Endodermal cell (in vitro differentiated cells): ENCODE results near the gene ACKR4. TPM values are rescaled to one million over a fixed set of nuclear protein-coding genes. Genes with fewer than 3 reads are reported as not detected.
A peak's percentile ranks its signal among the peaks of the same experiment; 100 is the strongest.

Source experiments
- DNase-seq: peaks from one replicate; pipeline ENCODE4 v3.0.0-alpha.2; 2017
- H3K27ac ChIP-seq: 2 replicates; pipeline ENCODE4 v1.5.1; 2013; ENCODE audit warnings: mild to moderate bottlenecking, low read depth, low read length, moderate library complexity
- H3K27me3 ChIP-seq: 2 replicates; pipeline ENCODE4 v1.6.1; 2013; ENCODE audit warnings: mild to moderate bottlenecking, low read length, moderate library complexity; ENCODE audit not compliant: insufficient read depth, control insufficient read depth, poor library complexity, severe bottlenecking
- H3K36me3 ChIP-seq: 2 replicates; pipeline ENCODE4 v1.7.0; 2013; ENCODE audit warnings: mild to moderate bottlenecking, low read length, moderate library complexity; ENCODE audit not compliant: control insufficient read depth, insufficient read depth
- H3K4me1 ChIP-seq: one replicate; pipeline ENCODE4 v1.7.0; 2013; ENCODE audit warnings: low read length; ENCODE audit not compliant: control insufficient read depth, insufficient read depth
- H3K4me3 ChIP-seq: 2 replicates; pipeline ENCODE4 v1.5.1; 2013; ENCODE audit warnings: mild to moderate bottlenecking, low read length, moderate library complexity
- H3K9ac ChIP-seq: 2 replicates; pipeline ENCODE4 v1.6.1; 2013; ENCODE audit warnings: mild to moderate bottlenecking, low read length, moderate library complexity; ENCODE audit not compliant: poor library complexity, severe bottlenecking; ENCODE audit errors: extremely low read depth
- H3K9me3 ChIP-seq: 2 replicates; pipeline ENCODE4 v1.6.1; 2013; ENCODE audit warnings: mild to moderate bottlenecking, low read length, moderate library complexity; ENCODE audit not compliant: control insufficient read depth
- H3K27ac Mint-ChIP-seq: 2 replicates; pipeline ENCODE4 v1.8.0; 2020; ENCODE audit warnings: mixed read lengths
- H3K27me3 Mint-ChIP-seq: 2 replicates; pipeline ENCODE4 v1.8.0; 2021; ENCODE audit warnings: mild to moderate bottlenecking, mixed read lengths; ENCODE audit not compliant: insufficient read depth
- H3K36me3 Mint-ChIP-seq: 2 replicates; pipeline ENCODE4 v1.8.0; 2020; ENCODE audit warnings: low read depth, mixed read lengths
- H3K4me1 Mint-ChIP-seq: 2 replicates; pipeline ENCODE4 v1.8.0; 2020; ENCODE audit warnings: mixed read lengths
- H3K4me3 Mint-ChIP-seq: 2 replicates; pipeline ENCODE4 v1.8.0; 2020; ENCODE audit warnings: mild to moderate bottlenecking, moderate library complexity, mixed read lengths
- H3K9me3 Mint-ChIP-seq: 2 replicates; pipeline ENCODE4 v1.8.0; 2020; ENCODE audit warnings: mild to moderate bottlenecking, mixed read lengths
- WGBS, 2 experiments: methylation state at CpG; one replicate each; pipeline versions ENCODE4 v1.1.5 to v1.1.7; 2013; ENCODE audit warnings: missing lambda C conversion rate in 2 of 2, mixed read lengths in 1 of 2; ENCODE audit not compliant: insufficient coverage in 1 of 2, insufficient read length in 1 of 2; 5-methylcytosine and 5-hydroxymethylcytosine counted together
- total RNA-seq, 2 donors: library from RNA; stranded (reverse); fragmentation: NEBNext Ultra II Directional in 1 of 2; extraction: Animal tissue kit (Norgen Biotek cat#: 25700) in 1 of 2; gene quantifications; 2 replicates in 1 of 2; 3 replicates in 1 of 2; pipeline ENCODE4 v1.2.1, GENCODE V29; 2021
- TF ChIP-seq, protein P1 (sequence below): fragments of 200-600 bp; sonication (generic); conservative IDR thresholded peaks from 2 replicates; pipeline ENCODE4 v1.5.0; 2021; ENCODE audit warnings: antibody characterized with exemption, mild to moderate bottlenecking

Gene ACKR4
- total RNA-seq, 2 donors from 2014 or later = not detected

DNA sequence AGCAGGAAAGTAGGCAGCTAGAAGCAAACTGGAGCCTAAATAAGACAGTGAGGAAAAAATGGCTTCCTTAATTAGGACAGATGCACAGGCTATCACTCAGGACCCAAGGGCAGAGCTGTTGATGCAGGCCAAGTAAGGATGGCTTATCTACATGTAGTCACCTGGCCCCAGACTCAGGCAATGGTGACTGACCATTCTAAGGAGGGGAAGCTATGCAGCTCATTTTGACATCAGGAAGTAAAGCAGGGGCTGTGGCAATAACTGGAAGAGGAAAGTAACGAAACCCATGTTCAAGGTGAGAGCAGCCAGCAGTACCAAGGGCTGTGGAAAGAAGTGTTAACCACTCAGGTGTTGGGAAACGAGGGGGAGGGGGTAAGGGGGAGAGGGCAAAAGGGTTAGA, 46.3 kb downstream of the ACKR4 start:
- Mint-ChIP-seq H3K4me3 (no peak overlapping the region), H3K4me1 (peaks cover 27% of the 10 kb centered on the region), H3K27me3 (no peaks in the 10 kb centered on the region), H3K27ac (no peak overlapping the region), H3K36me3 (peaks cover 17% of the 10 kb centered on the region), H3K9me3 (peaks cover 6% of the 10 kb centered on the region)
- no peak overlapping the region for H3K4me3 ChIP-seq
- DNase-seq = no peak
- H3K27me3 ChIP-seq = no peaks in the 10 kb centered on the region
- H3K36me3 ChIP-seq = peaks cover 6% of the 10 kb centered on the region
- 65 to 90% methylated on average over 2 of the region's 2 CpGs for WGBS, 2 experiments
- H3K4me1 ChIP-seq = peaks cover 17% of the 10 kb centered on the region
- H3K9me3 ChIP-seq = peaks cover 19% of the 10 kb centered on the region
- TF ChIP-seq, protein P1, sequence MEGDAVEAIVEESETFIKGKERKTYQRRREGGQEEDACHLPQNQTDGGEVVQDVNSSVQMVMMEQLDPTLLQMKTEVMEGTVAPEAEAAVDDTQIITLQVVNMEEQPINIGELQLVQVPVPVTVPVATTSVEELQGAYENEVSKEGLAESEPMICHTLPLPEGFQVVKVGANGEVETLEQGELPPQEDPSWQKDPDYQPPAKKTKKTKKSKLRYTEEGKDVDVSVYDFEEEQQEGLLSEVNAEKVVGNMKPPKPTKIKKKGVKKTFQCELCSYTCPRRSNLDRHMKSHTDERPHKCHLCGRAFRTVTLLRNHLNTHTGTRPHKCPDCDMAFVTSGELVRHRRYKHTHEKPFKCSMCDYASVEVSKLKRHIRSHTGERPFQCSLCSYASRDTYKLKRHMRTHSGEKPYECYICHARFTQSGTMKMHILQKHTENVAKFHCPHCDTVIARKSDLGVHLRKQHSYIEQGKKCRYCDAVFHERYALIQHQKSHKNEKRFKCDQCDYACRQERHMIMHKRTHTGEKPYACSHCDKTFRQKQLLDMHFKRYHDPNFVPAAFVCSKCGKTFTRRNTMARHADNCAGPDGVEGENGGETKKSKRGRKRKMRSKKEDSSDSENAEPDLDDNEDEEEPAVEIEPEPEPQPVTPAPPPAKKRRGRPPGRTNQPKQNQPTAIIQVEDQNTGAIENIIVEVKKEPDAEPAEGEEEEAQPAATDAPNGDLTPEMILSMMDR = no peak
- H3K9ac ChIP-seq = no peak overlapping the region
- H3K27ac ChIP-seq = no peak overlapping the region

DNA sequence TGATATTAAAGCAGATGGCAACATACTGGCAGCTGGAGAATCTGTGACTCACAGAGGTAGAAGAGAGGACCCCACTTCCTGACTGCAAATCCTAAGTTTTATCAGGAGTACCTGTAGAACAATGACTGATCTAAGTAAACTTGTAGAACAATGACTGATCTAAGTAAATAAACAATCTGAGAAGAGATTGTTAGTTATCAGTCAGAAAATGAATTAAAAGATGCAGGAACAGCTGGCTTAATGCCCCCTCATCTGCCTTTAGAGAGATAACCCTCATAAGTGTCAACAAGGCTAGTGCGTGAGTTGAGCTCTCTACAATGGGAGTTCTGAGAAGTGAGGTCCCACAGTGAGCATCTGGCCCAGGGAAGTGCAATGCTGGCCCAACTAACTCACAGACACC, 48.0 kb downstream of the ACKR4 start:
- Mint-ChIP-seq H3K36me3 (peaks cover 9% of the 10 kb centered on the region), H3K4me1 (peaks cover 39% of the 10 kb centered on the region), H3K4me3 (peak overlapping the region; percentile 4), H3K27me3 (no peaks in the 10 kb centered on the region), H3K9me3 (peaks cover 6% of the 10 kb centered on the region), H3K27ac (peak overlapping the region; percentile 82)
- peaks cover 20% of the 10 kb centered on the region for H3K4me1 ChIP-seq
- H3K9me3 ChIP-seq = peaks cover 19% of the 10 kb centered on the region
- peak; percentile 65 for DNase-seq
- H3K27ac ChIP-seq = no peak overlapping the region
- H3K9ac ChIP-seq = no peak overlapping the region
- H3K4me3 ChIP-seq = no peak overlapping the region
- TF ChIP-seq, protein P1 = no peak
- H3K36me3 ChIP-seq = no peaks in the 10 kb centered on the region
- H3K27me3 ChIP-seq = no peaks in the 10 kb centered on the region
- WGBS, 2 experiments = 23% methylated on average over 1 of the region's 1 CpG; no CpG with 5 or more reads in 1 of the 2 experiments

DNA sequence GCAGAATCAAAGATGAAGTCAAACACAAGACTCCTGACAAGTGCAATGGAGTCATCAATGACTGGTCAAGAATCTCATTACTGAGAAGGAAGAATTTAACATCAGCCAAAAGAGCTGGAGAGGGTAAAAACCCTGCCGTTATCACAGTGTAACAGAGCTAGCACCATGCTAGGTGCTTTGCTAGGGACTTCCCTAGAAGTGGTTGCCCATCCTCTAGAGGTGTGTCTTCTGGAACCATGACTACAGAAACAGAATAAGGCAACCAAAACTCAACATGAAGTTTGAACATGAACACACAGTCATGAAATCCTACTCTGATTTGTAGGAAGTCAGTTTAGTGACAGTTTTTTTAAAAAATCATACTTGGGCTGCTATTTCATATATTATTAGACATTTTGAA, 53.1 kb downstream of the ACKR4 start:
- H3K27ac Mint-ChIP-seq = no peak overlapping the region
- H3K4me1 ChIP-seq = peaks cover 13% of the 10 kb centered on the region
- no peak overlapping the region for H3K4me3 Mint-ChIP-seq
- 45% methylated on average over 1 of the region's 1 CpG; no CpG with 5 or more reads in 1 of the 2 experiments for WGBS, 2 experiments
- no peaks in the 10 kb centered on the region for H3K27me3 ChIP-seq
- H3K9me3 ChIP-seq = peaks cover 19% of the 10 kb centered on the region
- no peak overlapping the region for H3K4me3 ChIP-seq
- no peak for DNase-seq
- H3K9me3 Mint-ChIP-seq = peaks cover 6% of the 10 kb centered on the region
- TF ChIP-seq, protein P1 = no peak
- no peak overlapping the region for H3K9ac ChIP-seq
- no peaks in the 10 kb centered on the region for H3K36me3 ChIP-seq
- H3K27ac ChIP-seq = no peak overlapping the region
- peaks cover 29% of the 10 kb centered on the region for H3K4me1 Mint-ChIP-seq
- H3K27me3 Mint-ChIP-seq = no peaks in the 10 kb centered on the region
- peaks cover 8% of the 10 kb centered on the region for H3K36me3 Mint-ChIP-seq

Other genes starting within 250 kb of the ACKR4 start
- 10 to 100 TPM; 39.4 to 40.5 TPM for gene DNAJC13, start 179.8 kb upstream of the ACKR4 start, total RNA-seq
- 10 to 100 TPM; 21.4 to 22.8 TPM for gene ACAD11, start 62.5 kb downstream of the ACKR4 start, total RNA-seq
- gene UBA5, start 63.1 kb downstream of the ACKR4 start, total RNA-seq = 10 to 100 TPM; 46.1 to 58.4 TPM
- 10 to 100 TPM; 15.7 to 23.0 TPM for gene NPHP3, start 125.1 kb downstream of the ACKR4 start, total RNA-seq